ENCODE measurements around the gene SLC44A1. TPM values are rescaled to one million over a fixed set of nuclear protein-coding genes. Genes with fewer than 3 reads are reported as not detected.

The SLC44A1 gene
- total and polyA plus RNA-seq, 2 of the 13 experiments (the other 11 are each of a cell fraction or from before 2014, with no cell fraction given) = 21.4 to 40.8 TPM

GRCh38 chr9:105244003-105244733 is at the start of gene SLC44A1 (continued):
- TF ChIP-seq SAP130 (CRISPR knock-in tag; IDR thresholded peaks at IDR 0.05; ENCODE audit: low read depth) = peak; percentile 93
- TF ChIP-seq CHD4 (IDR thresholded peaks at IDR 0.05; ENCODE audit: borderline replicate concordance, low read length) = peak; percentile 68; the same call in 1 of the 2 replicates
- peak; percentile 96 for TF ChIP-seq KDM4B (CRISPR knock-in tag; IDR thresholded peaks at IDR 0.05)
- 0 out of 2 replicates have a peak, but pooled peaks have one; percentile 47 for TF ChIP-seq ZNF616 (CRISPR knock-in tag; IDR thresholded peaks at IDR 0.05; ENCODE audit: low read depth)
- no peak for TF ChIP-seq ZNF557 (CRISPR knock-in tag; IDR thresholded peaks at IDR 0.05)
- no peak; the same call in 1 of the 2 replicates for TF ChIP-seq TEF (CRISPR knock-in tag; IDR thresholded peaks at IDR 0.05)
- TF ChIP-seq ZNF484 (CRISPR knock-in tag; IDR thresholded peaks at IDR 0.05; ENCODE audit: borderline replicate concordance, low read depth) = no peak
- TF ChIP-seq ISX (CRISPR knock-in tag; conservative IDR thresholded peaks at IDR 0.05) = 0 out of 2 replicates have a peak, but pooled peaks have one; percentile 67
- peak; percentile 37; the same call in 1 of the 2 replicates for TF ChIP-seq NCOR1 (IDR thresholded peaks at IDR 0.05; ENCODE audit: borderline replicate concordance, low read length)
- TF ChIP-seq ZNF670 (CRISPR knock-in tag; IDR thresholded peaks at IDR 0.05; ENCODE audit: borderline replicate concordance) = peak; percentile 99
- TF ChIP-seq ZNF777 (CRISPR knock-in tag; IDR thresholded peaks at IDR 0.05) = peak; percentile 100
- TF ChIP-seq ATF2 (CRISPR knock-in tag; IDR thresholded peaks at IDR 0.05) = peak; percentile 95
- TF ChIP-seq ZNF569 (CRISPR knock-in tag; IDR thresholded peaks at IDR 0.05; ENCODE audit: borderline replicate concordance) = no peak
- TF ChIP-seq LRRFIP1 (CRISPR knock-in tag; conservative IDR thresholded peaks at IDR 0.05) = no peak
- no peak for TF ChIP-seq TCF12 (IDR thresholded peaks at IDR 0.05)
- TF ChIP-seq TCF12 (CRISPR knock-in tag; IDR thresholded peaks at IDR 0.05) = peak; percentile 92
- TF ChIP-seq ELF1 (CRISPR knock-in tag; IDR thresholded peaks at IDR 0.05) = peak; percentile 82
- peak; percentile 78; the same call in 1 of the 2 replicates for TF ChIP-seq ZNF317 (CRISPR knock-in tag; IDR thresholded peaks at IDR 0.05)
- peak; percentile 34; the same call in 1 of the 2 replicates for TF ChIP-seq ZNF790 (CRISPR knock-in tag; IDR thresholded peaks at IDR 0.05; ENCODE audit: borderline replicate concordance)
- TF ChIP-seq SP140L (CRISPR knock-in tag; IDR thresholded peaks at IDR 0.05; ENCODE audit: borderline replicate concordance) = no peak
- no peak for TF ChIP-seq TERF1 (CRISPR knock-in tag; IDR thresholded peaks at IDR 0.05)
- TF ChIP-seq MAX (IDR thresholded peaks at IDR 0.05) = peak; percentile 97
- TF ChIP-seq SMAD9 (CRISPR knock-in tag; IDR thresholded peaks at IDR 0.05) = peak; percentile 51; the same call in 1 of the 2 replicates
- peak; percentile 82 for TF ChIP-seq GZF1 (CRISPR knock-in tag; IDR thresholded peaks at IDR 0.05)
- no peak for TF ChIP-seq NCOA1 (CRISPR knock-in tag; IDR thresholded peaks at IDR 0.05)
